A549 (cell line): Measurements from ENCODE around the gene TTC28. TPM values are rescaled to one million over a fixed set of nuclear protein-coding genes. Genes with fewer than 3 reads are reported as not detected.

Source experiments
- ATAC-seq, 2 experiments: fragments of 200-7000 bp in 1 of 2; fragments of >200 bp in 1 of 2; cut with Nextera tagmentation in 1 of 2; cut with Tn5 transposase in 1 of 2; 3 replicates each; pipeline versions ENCODE4 v1.8.0 to v1.9.1; 2018 to 2020; ENCODE audit warnings: mild to moderate bottlenecking in 1 of 2, moderate library complexity in 1 of 2
- CTCF ChIA-PET: fragments of 300-600 bp; sonication (Branson Sonifier 250); formaldehyde crosslinking; extraction: SDS; loops from one replicate; lab custom pipeline; 2021; ENCODE audit warnings: antibody characterized with exemption, inconsistent platforms; lab: Yijun Ruan, JAX
- POLR2A ChIA-PET: fragments of 350-600 bp; formaldehyde crosslinking; extraction: SDS; loops from one replicate; lab custom pipeline; 2021; ENCODE audit warnings: antibody characterized with exemption, inconsistent platforms; lab: Yijun Ruan, JAX
- DNase-seq, 2 experiments: peaks; one replicate each; pipeline versions ENCODE4 v3.0.0 to v3.0.0-alpha.2; 2011 to 2016; ENCODE audit warnings: low read depth in 1 of 2, low spot score in 1 of 2
- FAIRE-seq: peaks from 2 replicates; lab custom pipeline; 2011; peaks lifted over from hg19 to GRCh38; lab: Jason Lieb, UNC
- H3K27ac ChIP-seq, 2 experiments: fragments of >200 bp; sonication (Bioruptor Twin); formaldehyde crosslinking; 3 replicates each; pipeline ENCODE4 v1.5.1; 2016 to 2017
- H3K4me1 ChIP-seq: fragments of >200 bp; sonication (Bioruptor Twin); formaldehyde crosslinking; 3 replicates; pipeline ENCODE4 v1.6.1; 2016
- H3K4me2 ChIP-seq: fragments of >200 bp; sonication (Bioruptor Twin); formaldehyde crosslinking; 3 replicates; pipeline ENCODE4 v1.6.1; 2016
- H3K4me3 ChIP-seq: fragments of >200 bp; sonication (Bioruptor Twin); formaldehyde crosslinking; 3 replicates; pipeline ENCODE4 v1.5.1; 2016
- H3K9me3 ChIP-seq: fragments of >200 bp; sonication (Bioruptor Twin); formaldehyde crosslinking; 3 replicates; pipeline ENCODE4 v1.6.1; 2016
- ATOH8 ChIP-seq: fragments of 250-450 bp; sonication (Bioruptor Pico); IDR thresholded peaks from 2 replicates; pipeline ENCODE4 v1.5.0; 2020; ENCODE audit warnings: low read depth, mild to moderate bottlenecking, moderate library complexity
- BCL3 ChIP-seq: fragments of >200 bp; sonication (Bioruptor Twin); formaldehyde crosslinking; IDR thresholded peaks from 3 replicates; pipeline ENCODE4 v1.6.1; 2016
- CBX2 ChIP-seq: fragments of 200-600 bp; sonication (generic); IDR thresholded peaks from 2 replicates; pipeline ENCODE4 v1.6.1; 2016; ENCODE audit warnings: low read depth, mild to moderate bottlenecking, borderline replicate concordance
- EHF ChIP-seq: fragments of 250-450 bp; sonication (Bioruptor Pico); IDR thresholded peaks from 2 replicates; pipeline ENCODE4 v1.5.0; 2020; ENCODE audit warnings: mild to moderate bottlenecking
- EP300 ChIP-seq, 2 experiments: fragments of >200 bp; sonication (Bioruptor Twin); formaldehyde crosslinking; IDR thresholded peaks; 2 replicates in 1 of 2; 3 replicates in 1 of 2; pipeline ENCODE4 v1.6.1; 2016 to 2017
- ESRRA ChIP-seq: fragments of 150-350 bp; IDR thresholded peaks from 2 replicates; pipeline ENCODE4 v1.6.1; 2014; ENCODE audit warnings: mild to moderate bottlenecking, low read length, borderline replicate concordance
- FOSB ChIP-seq: fragments of 250-450 bp; sonication (Bioruptor Pico); IDR thresholded peaks from 2 replicates; pipeline ENCODE4 v1.5.0; 2020; ENCODE audit warnings: mild to moderate bottlenecking, moderate library complexity
- FOSL2 ChIP-seq, 2 experiments: fragments of 450-650 bp in 1 of 2; fragments of >200 bp in 1 of 2; sonication (Bioruptor Twin) in 1 of 2; formaldehyde crosslinking; IDR thresholded peaks; 2 replicates each; pipeline versions ENCODE4 v1.5.0 to v1.6.1; 2016 to 2020; ENCODE audit warnings: mild to moderate bottlenecking in 1 of 2, moderate library complexity in 1 of 2
- FOXS1 ChIP-seq: fragments of 250-450 bp; sonication (Bioruptor Pico); IDR thresholded peaks from 2 replicates; pipeline ENCODE4 v1.5.0; 2020; ENCODE audit warnings: mild to moderate bottlenecking, moderate library complexity
- GATA3 ChIP-seq: IDR thresholded peaks from 2 replicates; pipeline ENCODE4 v1.6.1; 2012; ENCODE audit warnings: borderline replicate concordance
- HEYL ChIP-seq: fragments of 250-450 bp; sonication (Bioruptor Pico); IDR thresholded peaks from 2 replicates; pipeline ENCODE4 v1.8.0; 2021; ENCODE audit warnings: mild to moderate bottlenecking, moderate library complexity
- HOXA7 ChIP-seq: fragments of 250-450 bp; sonication (Bioruptor Pico); IDR thresholded peaks from 2 replicates; pipeline ENCODE4 v1.5.0; 2020; ENCODE audit warnings: mild to moderate bottlenecking, moderate library complexity
- JUNB ChIP-seq: fragments of >200 bp; sonication (Bioruptor Twin); formaldehyde crosslinking; IDR thresholded peaks from 2 replicates; pipeline ENCODE4 v1.6.1; 2016
- KDM1A ChIP-seq: fragments of 200-600 bp; sonication (generic); IDR thresholded peaks from 2 replicates; pipeline ENCODE4 v1.6.1; 2016; ENCODE audit warnings: low read depth, mild to moderate bottlenecking
- KDM5A ChIP-seq: fragments of 200-600 bp; sonication (generic); IDR thresholded peaks from 2 replicates; pipeline ENCODE4 v1.6.1; 2016; ENCODE audit warnings: antibody characterized with exemption, mild to moderate bottlenecking
- MAX ChIP-seq: IDR thresholded peaks from 2 replicates; pipeline ENCODE4 v1.6.1; 2012
- NPAS2 ChIP-seq: fragments of 250-450 bp; sonication (Bioruptor Pico); IDR thresholded peaks from 2 replicates; pipeline ENCODE4 v1.8.0; 2022; ENCODE audit warnings: mild to moderate bottlenecking, moderate library complexity, borderline replicate concordance
- PHF8 ChIP-seq: fragments of 200-600 bp; sonication (generic); IDR thresholded peaks from 2 replicates; pipeline ENCODE4 v1.6.1; 2016; ENCODE audit warnings: low read depth, mild to moderate bottlenecking, antibody characterized with exemption, moderate library complexity, borderline replicate concordance
- POLR2A ChIP-seq: IDR thresholded peaks from 2 replicates; pipeline ENCODE4 v1.6.1; 2012; ENCODE audit warnings: mild to moderate bottlenecking, low read length
- RARB ChIP-seq: fragments of 250-450 bp; sonication (Bioruptor Pico); IDR thresholded peaks from 2 replicates; pipeline ENCODE4 v1.8.0; 2021; ENCODE audit warnings: mild to moderate bottlenecking, moderate library complexity
- TFCP2L1 ChIP-seq: fragments of 250-450 bp; sonication (Bioruptor Pico); IDR thresholded peaks from 2 replicates; pipeline ENCODE4 v1.5.0; 2021; ENCODE audit warnings: mild to moderate bottlenecking
- TP53 ChIP-seq: fragments of 250-450 bp; sonication (Bioruptor Pico); IDR thresholded peaks from 2 replicates; pipeline ENCODE4 v1.5.0; 2021; ENCODE audit warnings: mild to moderate bottlenecking, moderate library complexity
- ZC3H11A ChIP-seq: fragments of 450-650 bp; IDR thresholded peaks from 2 replicates; pipeline ENCODE4 v1.6.1; 2014; ENCODE audit warnings: antibody characterized with exemption, mild to moderate bottlenecking
- WGBS: methylation state at CpG from one replicate; pipeline ENCODE4 v1.1.6; 2017; ENCODE audit errors: missing lambda C conversion rate; 5-methylcytosine and 5-hydroxymethylcytosine counted together
- polyA plus RNA-seq, 4 experiments: library from polyadenylated mRNA; depleted of rRNA in 3 of 4; stranded (reverse); fragments of >200 nt; fragmentation: RNase III in 1 of 4; extraction: RNeasy Plus Mini Kit Qiagen cat#74134 plus additional on column Dnase treatment in 1 of 4; gene quantifications; 2 replicates in 3 of 4; 3 replicates in 1 of 4; pipeline ENCODE4 v1.2.3, GENCODE V29; 2011 to 2017

Gene TTC28
- polyA plus RNA-seq, 2 of the 4 experiments (the other 2 are of a cell fraction): 2.6 to 3.8 TPM

- Histone ChIP-seq H3K4me2 (no peak overlapping the region), H3K4me1 (peaks cover 13% of the 10 kb centered on the region; the same call in 2 of the 3 replicates), H3K4me3 (no peak overlapping the region), H3K27ac (no peak overlapping the region), H3K9me3 (no peaks in the 10 kb centered on the region)
- ChIA-PET POLR2A (no interaction called here), CTCF (no interaction called here)
- no peak for TF ChIP-seq CBX2
- 90% methylated on average over 2 of the region's 2 CpGs for WGBS
- ATAC-seq (no peak), FAIRE-seq (no peak), DNase-seq (no peak)
These were observed 429.5 kb downstream of the TTC28 start for GRCh38 chr22:28250036-28250695.

GRCh38 chr22:28249402-28249801 is 430.2 kb downstream of the TTC28 start:
- WGBS: 91% methylated on average over 2 of the region's 2 CpGs
- Histone ChIP-seq H3K9me3 (no peaks in the 10 kb centered on the region), H3K4me1 (peaks cover 18% of the 10 kb centered on the region; the same call in 2 of the 3 replicates), H3K4me3 (no peak overlapping the region), H3K4me2 (no peak overlapping the region), H3K27ac (no peak overlapping the region)
- POLR2A ChIA-PET: no interaction called here
- CTCF ChIA-PET: interaction anchor here (1.0 kb wide), 1 partner anchor 14 kb away, joined by 3 read pairs; no protein-coding TSS in a partner anchor
- ATAC-seq (no peak), DNase-seq (no peak), FAIRE-seq (no peak)
- TF ChIP-seq KDM5A (no peak), FOXS1 (CRISPR knock-in tag) (no peak), ZC3H11A (no peak), JUNB (no peak), FOSL2 (IDR thresholded peaks at IDR 0.05) (no peak), FOSL2 (CRISPR knock-in tag; IDR thresholded peaks at IDR 0.05) (no peak), NPAS2 (CRISPR knock-in tag) (no peak), HOXA7 (CRISPR knock-in tag) (no peak), GATA3 (no peak), PHF8 (no peak), BCL3 (no peak)

- POLR2A ChIA-PET: no interaction called here
- H3K9me3 ChIP-seq: no peaks in the 10 kb centered on the region
- H3K27ac ChIP-seq: no peak overlapping the region
- no peak for FAIRE-seq
- H3K4me1 ChIP-seq: peaks cover 20% of the 10 kb centered on the region; the same call in 2 of the 3 replicates
- ATAC-seq: no peak
- CTCF ChIA-PET: no interaction called here
- DNase-seq: no peak
- H3K4me3 ChIP-seq: no peak overlapping the region
- TF ChIP-seq ESRRA (no peak), TFCP2L1 (CRISPR knock-in tag) (no peak), RARB (CRISPR knock-in tag) (no peak), TP53 (CRISPR knock-in tag) (no peak), BCL3 (no peak), MAX (no peak), HEYL (CRISPR knock-in tag) (no peak), NPAS2 (CRISPR knock-in tag) (no peak), KDM1A (no peak), POLR2A (no peak), ATOH8 (no peak), EP300 (IDR thresholded peaks at IDR 0.05) (no peak), FOSB (CRISPR knock-in tag) (no peak), CBX2 (no peak), EHF (CRISPR knock-in tag) (no peak)
- no peak overlapping the region for H3K4me2 ChIP-seq
These were observed 431.8 kb downstream of the TTC28 start for GRCh38 chr22:28247667-28248363.
